Measurements from ENCODE around the gene LCLAT1.

GRCh38 chr2:30505500-30506180 is 58.6 kb downstream of the LCLAT1 start:
- no peak for TF ChIP-seq CTCF (IDR thresholded peaks at IDR 0.05; ENCODE audit: low read length)
- TF ChIP-seq EZH2 (IDR thresholded peaks at IDR 0.05; ENCODE audit: borderline replicate concordance, low read length): no peak

Data from OCI-LY1 (cell line).